Hepatocyte (in vitro differentiated cells): ENCODE measurements around the gene OSBPL10. TPM values are rescaled to one million over a fixed set of nuclear protein-coding genes. Genes with fewer than 3 reads are reported as not detected.
A peak's percentile ranks its signal among the peaks of the same experiment; 100 is the strongest.

ENCODE experiments used
- DNase-seq: peaks from one replicate; pipeline ENCODE4 v3.0.0-alpha.2; 2016; ENCODE audit warnings: low spot score
- H2AFZ ChIP-seq: fragments of 200-600 bp; sonication (generic); 2 replicates; pipeline ENCODE4 v1.6.0; 2016; ENCODE audit warnings: antibody characterized with exemption, mild to moderate bottlenecking
- H3K27ac ChIP-seq: fragments of 200-600 bp; sonication (generic); 2 replicates; pipeline ENCODE4 v1.5.1; 2016; ENCODE audit warnings: mild to moderate bottlenecking
- H3K27me3 ChIP-seq: fragments of 200-600 bp; sonication (generic); 2 replicates; pipeline ENCODE4 v1.6.1; 2016
- H3K36me3 ChIP-seq: fragments of 200-600 bp; sonication (generic); replicated peaks from 2 replicates; pipeline ENCODE4 v1.5.1; 2016; ENCODE audit warnings: low read depth; ENCODE audit not compliant: insufficient read depth
- H3K4me1 ChIP-seq: fragments of 200-600 bp; sonication (generic); 2 replicates; pipeline ENCODE4 v1.5.1; 2016; ENCODE audit warnings: mild to moderate bottlenecking, moderate library complexity; ENCODE audit not compliant: insufficient read depth
- H3K4me2 ChIP-seq: fragments of 200-600 bp; sonication (generic); 2 replicates; pipeline ENCODE4 v1.6.0; 2016
- H3K4me3 ChIP-seq: fragments of 200-600 bp; sonication (generic); 2 replicates; pipeline ENCODE4 v1.5.1; 2016; ENCODE audit warnings: mild to moderate bottlenecking
- H3K79me2 ChIP-seq: fragments of 200-600 bp; sonication (generic); 2 replicates; pipeline ENCODE4 v1.6.0; 2017; ENCODE audit warnings: mild to moderate bottlenecking
- H3K9me2 ChIP-seq: fragments of 200-600 bp; sonication (generic); replicated peaks from 2 replicates; pipeline ENCODE4 v1.6.0; 2017; ENCODE audit warnings: mild to moderate bottlenecking; ENCODE audit not compliant: insufficient read depth
- H3K9me3 ChIP-seq: fragments of 200-600 bp; sonication (generic); 2 replicates; pipeline ENCODE4 v1.5.1; 2016; ENCODE audit warnings: low read depth, mild to moderate bottlenecking
- H4K20me1 ChIP-seq: fragments of 200-600 bp; sonication (generic); 2 replicates; pipeline ENCODE4 v1.6.0; 2016; ENCODE audit warnings: mild to moderate bottlenecking; ENCODE audit not compliant: insufficient read depth, poor library complexity, severe bottlenecking
- CTCF ChIP-seq: fragments of 200-600 bp; sonication (generic); IDR thresholded peaks from 2 replicates; pipeline ENCODE4 v1.5.1; 2016; ENCODE audit warnings: antibody characterized with exemption, mild to moderate bottlenecking; ENCODE audit not compliant: poor library complexity
- EZH2 ChIP-seq: fragments of 200-600 bp; sonication (generic); IDR thresholded peaks from 2 replicates; pipeline ENCODE4 v1.6.1; 2016; ENCODE audit warnings: antibody characterized with exemption, mild to moderate bottlenecking, borderline replicate concordance
- EZH2phosphoT487 ChIP-seq: fragments of 200-600 bp; sonication (generic); IDR thresholded peaks from one replicate; pipeline ENCODE4 v1.6.1; 2018; ENCODE audit warnings: antibody characterized with exemption, mild to moderate bottlenecking, low read depth, moderate library complexity; ENCODE audit not compliant: unreplicated experiment, severe bottlenecking
- WGBS: methylation state at CpG from one replicate; pipeline ENCODE4 v1.1.6; 2016; ENCODE audit warnings: low lambda C conversion rate; ENCODE audit errors: missing lambda C conversion rate; 5-methylcytosine and 5-hydroxymethylcytosine counted together
- polyA plus RNA-seq: library from polyadenylated mRNA; unstranded; fragments of >200 nt; fragmentation: Nextera tagmentation; extraction: Ambion mirVana; gene quantifications from 2 replicates; pipeline ENCODE4 v1.2.1, GENCODE V29; 2016
- total RNA-seq: library from RNA; depleted of rRNA; stranded (reverse); fragments of >200 nt; gene quantifications from 2 replicates; pipeline ENCODE4 v1.2.3, GENCODE V29; 2014

The OSBPL10 gene
- total and polyA plus RNA-seq, 2 experiments from 2014 or later, result 18.2 to 32.8 TPM

DNA sequence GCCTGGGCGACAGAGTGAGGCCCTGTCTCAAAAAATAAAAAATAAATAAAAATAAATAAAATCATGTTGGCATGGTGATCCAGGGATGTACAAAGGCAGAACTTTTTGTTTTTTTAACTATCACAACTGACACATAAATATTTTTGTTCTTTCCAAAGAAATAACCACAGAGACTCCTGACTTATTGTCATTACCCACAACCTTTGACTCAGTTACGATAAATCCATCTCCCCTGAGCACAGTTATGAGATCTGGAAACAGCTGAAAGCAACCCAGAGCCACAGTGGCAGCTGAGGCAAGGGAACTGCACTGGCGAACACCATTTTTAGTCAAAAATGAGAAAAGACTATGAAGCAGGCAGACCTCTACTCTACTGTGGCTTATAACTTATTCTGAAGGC is 24.0 kb downstream of the OSBPL10 start:
- no peak for DNase-seq
- Histone ChIP-seq H3K27ac (peak overlapping the region; percentile 87), H3K36me3 (no peaks in the 10 kb centered on the region), H3K4me3 (no peak overlapping the region), H3K9me3 (no peaks in the 10 kb centered on the region), H3K4me2 (no peak overlapping the region), H3K4me1 (peaks cover 33% of the 10 kb centered on the region), H3K79me2 (peaks cover 88% of the 10 kb centered on the region), H4K20me1 (no peaks in the 10 kb centered on the region), H3K9me2 (no peaks in the 10 kb centered on the region), H2AFZ (no peak overlapping the region), H3K27me3 (no peaks in the 10 kb centered on the region)
- WGBS, result 93% methylated on average over 3 of the region's 3 CpGs
- TF ChIP-seq EZH2phosphoT487 (no peak), EZH2 (no peak), CTCF (no peak)

- no peaks in the 10 kb centered on the region for H4K20me1 ChIP-seq
- H3K27me3 ChIP-seq, result no peaks in the 10 kb centered on the region
- no peak overlapping the region for H3K4me2 ChIP-seq
- H3K4me1 ChIP-seq, result peaks cover 26% of the 10 kb centered on the region
- H2AFZ ChIP-seq, result no peak overlapping the region
- H3K9me3 ChIP-seq, result no peaks in the 10 kb centered on the region
- H3K36me3 ChIP-seq, result no peaks in the 10 kb centered on the region
- no peak overlapping the region for H3K27ac ChIP-seq
- H3K4me3 ChIP-seq, result no peak overlapping the region
- no peak for DNase-seq
- H3K79me2 ChIP-seq, result peaks cover 87% of the 10 kb centered on the region
- no peaks in the 10 kb centered on the region for H3K9me2 ChIP-seq
- TF ChIP-seq EZH2phosphoT487 (no peak), CTCF (no peak), EZH2 (no peak)
These were observed 25.5 kb downstream of the OSBPL10 start for GRCh38 chr3:31955581-31955980.

GRCh38 chr3:31953636-31954035 is 27.4 kb downstream of the OSBPL10 start:
- H4K20me1 ChIP-seq, result no peaks in the 10 kb centered on the region
- no peaks in the 10 kb centered on the region for H3K27me3 ChIP-seq
- H3K4me2 ChIP-seq, result no peak overlapping the region
- H3K9me2 ChIP-seq, result no peaks in the 10 kb centered on the region
- 90% methylated on average over 2 of the region's 2 CpGs for WGBS
- peaks cover 13% of the 10 kb centered on the region for H3K4me1 ChIP-seq
- no peak overlapping the region for H2AFZ ChIP-seq
- no peaks in the 10 kb centered on the region for H3K9me3 ChIP-seq
- H3K36me3 ChIP-seq, result no peaks in the 10 kb centered on the region
- H3K27ac ChIP-seq, result no peak overlapping the region
- DNase-seq, result no peak
- peaks cover 89% of the 10 kb centered on the region for H3K79me2 ChIP-seq
- H3K4me3 ChIP-seq, result no peak overlapping the region
- no peak for TF ChIP-seq CTCF
- TF ChIP-seq EZH2phosphoT487, result no peak
- TF ChIP-seq EZH2, result no peak

- Histone ChIP-seq H4K20me1 (no peaks in the 10 kb centered on the region), H3K27ac (no peak overlapping the region), H2AFZ (no peak overlapping the region), H3K4me2 (no peak overlapping the region), H3K27me3 (no peaks in the 10 kb centered on the region), H3K79me2 (peaks cover 91% of the 10 kb centered on the region), H3K4me3 (no peak overlapping the region), H3K36me3 (no peaks in the 10 kb centered on the region), H3K9me3 (no peaks in the 10 kb centered on the region), H3K9me2 (no peaks in the 10 kb centered on the region), H3K4me1 (peaks cover 7% of the 10 kb centered on the region)
- 95% methylated on average over 7 of the region's 7 CpGs for WGBS
- TF ChIP-seq EZH2phosphoT487 (no peak), EZH2 (no peak), CTCF (no peak)
- no peak for DNase-seq
These were observed 28.0 kb downstream of the OSBPL10 start for GRCh38 chr3:31953091-31953490.
